NT2/D1 (cell line): ENCODE data around the gene ALG1.
"Not testable (repeated sequence)": the region's sequence is repeated elsewhere in the genome, so short reads cannot be mapped to it uniquely, and the experiment has no call there.

Source experiments
- SUZ12 ChIP-seq: IDR thresholded peaks from 2 replicates; pipeline ENCODE4 v1.6.1; 2011; ENCODE audit not compliant: insufficient read length, insufficient read depth; ENCODE audit errors: extremely low read depth
- YY1 ChIP-seq: IDR thresholded peaks from 2 replicates; pipeline ENCODE4 v1.6.1; 2011; ENCODE audit not compliant: insufficient read length, insufficient read depth

GRCh38 chr16:5110933-5111332 is 39.3 kb downstream of the ALG1 start:
- not testable (repeated sequence) for TF ChIP-seq SUZ12, YY1
